Smooth muscle cell (in vitro differentiated cells): Measurements from ENCODE around the gene HSD17B2. TPM values are rescaled to one million over a fixed set of nuclear protein-coding genes. Genes with fewer than 3 reads are reported as not detected.
"Not testable (repeated sequence)": the region's sequence is repeated elsewhere in the genome, so short reads cannot be mapped to it uniquely, and the experiment has no call there.

Experiments used
- DNase-seq: peaks from one replicate; lab custom pipeline; 2025; ENCODE audit not compliant: unreplicated experiment; lab: John Stamatoyannopoulos, UW
- H2AFZ ChIP-seq: fragments of 200-600 bp; sonication (generic); 2 replicates; pipeline ENCODE4 v1.6.0; 2016; ENCODE audit warnings: antibody characterized with exemption, low read depth, mild to moderate bottlenecking
- H3F3A ChIP-seq: fragments of 200-600 bp; sonication (generic); 2 replicates; pipeline ENCODE4 v1.6.0; 2017; ENCODE audit warnings: antibody characterized with exemption, low read depth
- H3K27ac ChIP-seq: fragments of 200-600 bp; sonication (generic); 2 replicates; pipeline ENCODE4 v1.5.1; 2016; ENCODE audit warnings: low read depth, mild to moderate bottlenecking
- H3K27me3 ChIP-seq: fragments of 200-600 bp; sonication (generic); 2 replicates; pipeline ENCODE4 v1.6.1; 2016; ENCODE audit warnings: low read depth, mild to moderate bottlenecking
- H3K36me3 ChIP-seq: fragments of 200-600 bp; sonication (generic); 2 replicates; pipeline ENCODE4 v1.5.1; 2016; ENCODE audit warnings: low read depth
- H3K4me1 ChIP-seq: fragments of 200-600 bp; sonication (generic); 2 replicates; pipeline ENCODE4 v1.5.1; 2016; ENCODE audit warnings: low read depth
- H3K4me2 ChIP-seq: fragments of 200-600 bp; sonication (generic); 2 replicates; pipeline ENCODE4 v1.6.0; 2016; ENCODE audit warnings: mild to moderate bottlenecking
- H3K4me3 ChIP-seq: fragments of 200-600 bp; sonication (generic); 2 replicates; pipeline ENCODE4 v1.5.1; 2016; ENCODE audit warnings: mild to moderate bottlenecking
- H3K79me2 ChIP-seq: fragments of 200-600 bp; sonication (generic); 2 replicates; pipeline ENCODE4 v1.6.0; 2016; ENCODE audit warnings: low read depth, mild to moderate bottlenecking
- H3K9ac ChIP-seq: fragments of 200-600 bp; sonication (generic); 2 replicates; pipeline ENCODE4 v1.6.0; 2016; ENCODE audit warnings: low read depth
- H3K9me3 ChIP-seq: fragments of 200-600 bp; sonication (generic); replicated peaks from 2 replicates; pipeline ENCODE4 v1.5.1; 2016; ENCODE audit warnings: low read depth
- H4K20me1 ChIP-seq: fragments of 200-600 bp; sonication (generic); 2 replicates; pipeline ENCODE4 v1.6.0; 2016; ENCODE audit warnings: low read depth
- CTCF ChIP-seq: fragments of 200-600 bp; sonication (generic); IDR thresholded peaks from 2 replicates; pipeline ENCODE4 v1.5.1; 2017; ENCODE audit warnings: borderline replicate concordance, mild to moderate bottlenecking, antibody characterized with exemption; ENCODE audit not compliant: insufficient read depth, poor library complexity, severe bottlenecking
- WGBS: methylation state at CpG from one replicate; pipeline ENCODE4 v1.1.7; 2016; ENCODE audit warnings: low lambda C conversion rate; 5-methylcytosine and 5-hydroxymethylcytosine counted together
- polyA plus RNA-seq: library from polyadenylated mRNA; unstranded; fragments of >200 nt; fragmentation: Nextera tagmentation; extraction: Ambion mirVana; gene quantifications from 2 replicates; pipeline ENCODE4 v1.2.1, GENCODE V29; 2016
- total RNA-seq: library from RNA; depleted of rRNA; stranded (reverse); fragments of >200 nt; gene quantifications from 2 replicates; pipeline ENCODE4 v1.2.3, GENCODE V29; 2014

The HSD17B2 gene
- total and polyA plus RNA-seq, 2 experiments from 2014 or later, result 21.8 to 33.9 TPM

DNA sequence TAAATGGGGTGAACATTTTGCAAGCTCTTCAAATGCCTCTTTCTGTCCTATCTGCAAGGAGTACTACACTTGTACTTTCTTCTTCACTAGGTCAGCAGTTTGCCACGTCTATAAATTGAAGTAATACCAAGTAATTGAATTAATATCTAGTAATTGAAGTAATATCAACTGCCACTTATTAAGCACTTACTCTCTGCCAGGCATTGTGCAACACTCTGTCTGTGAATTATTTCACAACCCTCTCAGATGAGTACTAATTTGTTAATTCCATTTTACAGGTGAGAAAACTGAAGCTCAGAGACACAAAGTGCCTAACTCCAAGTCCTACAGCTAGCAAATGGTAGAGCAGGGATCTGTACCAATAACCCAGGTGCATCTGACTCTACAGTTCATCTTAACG lies 27.9 kb upstream of the HSD17B2 start:
- Histone ChIP-seq H4K20me1 (no peaks in the 10 kb centered on the region), H2AFZ (no peak overlapping the region), H3K4me1 (no peaks in the 10 kb centered on the region), H3K9me3 (no peaks in the 10 kb centered on the region), H3K4me2 (no peak overlapping the region), H3K27ac (no peak overlapping the region), H3K4me3 (no peak overlapping the region), H3K79me2 (no peaks in the 10 kb centered on the region), H3K27me3 (peaks cover 4% of the 10 kb centered on the region), H3K9ac (no peak overlapping the region), H3K36me3 (no peaks in the 10 kb centered on the region), H3F3A (no peaks in the 10 kb centered on the region)
- DNase-seq, result no peak
- 77% methylated on average over 2 of the region's 2 CpGs for WGBS
- no peak for TF ChIP-seq CTCF

- TF ChIP-seq CTCF, result no peak
- no peaks in the 10 kb centered on the region for H3K79me2 ChIP-seq
- H3K4me1 ChIP-seq, result no peaks in the 10 kb centered on the region
- no peaks in the 10 kb centered on the region for H3K9me3 ChIP-seq
- H3K27ac ChIP-seq, result no peak overlapping the region
- H3F3A ChIP-seq, result no peaks in the 10 kb centered on the region
- no peak overlapping the region for H3K9ac ChIP-seq
- H4K20me1 ChIP-seq, result no peaks in the 10 kb centered on the region
- no peak overlapping the region for H2AFZ ChIP-seq
- no peaks in the 10 kb centered on the region for H3K27me3 ChIP-seq
- 90% methylated on average over 9 of the region's 9 CpGs for WGBS
- DNase-seq, result no peak
- no peak overlapping the region for H3K4me3 ChIP-seq
- no peak overlapping the region for H3K4me2 ChIP-seq
- H3K36me3 ChIP-seq, result no peaks in the 10 kb centered on the region
Observed at GRCh38 chr16:82008957-82009592, 26.0 kb upstream of the HSD17B2 start.

GRCh38 chr16:82009789-82010188 lies 25.3 kb upstream of the HSD17B2 start:
- not testable (repeated sequence) for H3K79me2 ChIP-seq, H3K9me3 ChIP-seq, H4K20me1 ChIP-seq, H3K4me2 ChIP-seq, H2AFZ ChIP-seq, H3K4me3 ChIP-seq, H3F3A ChIP-seq, DNase-seq, H3K27me3 ChIP-seq, H3K4me1 ChIP-seq, H3K36me3 ChIP-seq, H3K27ac ChIP-seq, H3K9ac ChIP-seq
- 72% methylated on average over 4 of the region's 4 CpGs for WGBS

DNA sequence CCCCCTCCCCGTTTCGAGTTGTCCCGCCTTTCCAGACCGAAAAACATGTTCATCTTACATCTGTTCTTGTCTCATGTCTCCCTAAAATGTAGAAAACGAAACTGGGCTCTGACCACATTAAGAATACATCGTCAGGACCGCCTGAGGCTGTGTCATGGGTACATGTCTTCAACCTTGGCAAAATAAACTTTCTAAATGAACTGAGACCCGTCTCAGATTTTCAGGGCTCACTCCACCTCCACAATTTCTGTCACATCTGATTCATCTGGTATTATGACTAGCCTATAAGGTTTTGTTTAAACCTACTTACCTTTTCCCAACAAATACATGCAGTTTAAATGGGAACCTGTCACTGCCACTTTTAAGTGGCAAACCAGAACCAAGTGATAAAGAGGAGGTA lies 24.4 kb upstream of the HSD17B2 start:
- Histone ChIP-seq H3F3A (no peaks in the 10 kb centered on the region), H3K4me1 (no peaks in the 10 kb centered on the region), H3K4me2 (no peak overlapping the region), H3K79me2 (no peaks in the 10 kb centered on the region), H4K20me1 (no peaks in the 10 kb centered on the region), H3K36me3 (no peaks in the 10 kb centered on the region), H3K27me3 (no peaks in the 10 kb centered on the region), H3K9ac (no peak overlapping the region), H3K4me3 (no peak overlapping the region), H3K27ac (no peak overlapping the region), H2AFZ (no peak overlapping the region), H3K9me3 (no peaks in the 10 kb centered on the region)
- TF ChIP-seq CTCF, result no peak
- no peak for DNase-seq
- 83% methylated on average over 8 of the region's 8 CpGs for WGBS
